SK-N-SH (cell line): ENCODE measurements around the gene DNAH3. TPM values are rescaled to one million over a fixed set of nuclear protein-coding genes. Genes with fewer than 3 reads are reported as not detected.
"Not testable (repeated sequence)": the region's sequence is repeated elsewhere in the genome, so short reads cannot be mapped to it uniquely, and the experiment has no call there.

Experiments
- CTCF ChIA-PET: fragments of 300-600, 350-600 bp; formaldehyde crosslinking; extraction: SDS; loops from one replicate; lab custom pipeline; 2021; lab: Yijun Ruan, JAX
- POLR2A ChIA-PET: fragments of 350-600 bp; sonication (Branson Sonifier 250); formaldehyde crosslinking; extraction: SDS; loops from one replicate; lab custom pipeline; 2020; ENCODE audit warnings: antibody characterized with exemption, inconsistent platforms; lab: Yijun Ruan, JAX
- DNase-seq: peaks from one replicate; pipeline ENCODE4 v3.0.0; 2012
- H2AFZ ChIP-seq: fragments of 200-600 bp; sonication (generic); 2 replicates; pipeline ENCODE4 v1.8.1; 2016; ENCODE audit warnings: antibody characterized with exemption, mild to moderate bottlenecking, low read depth
- H3F3A ChIP-seq: fragments of 200-600 bp; sonication (generic); replicated peaks from 2 replicates; pipeline ENCODE3; 2016; ENCODE audit warnings: antibody characterized with exemption, mild to moderate bottlenecking; ENCODE audit not compliant: insufficient read depth
- H3K27ac ChIP-seq, 2 experiments: fragments of 200-500 bp in 1 of 2; fragments of 200-600 bp in 1 of 2; sonication (Bioruptor generic) in 1 of 2; sonication (generic), shearing (Covaris generic) in 1 of 2; 2 replicates each; pipeline versions ENCODE4 v1.5.1 to v1.6.1; 2014 to 2016; ENCODE audit warnings: low read depth in 2 of 2, inconsistent platforms in 1 of 2, low read length in 1 of 2, mild to moderate bottlenecking in 1 of 2, mixed read lengths in 1 of 2
- H3K27me3 ChIP-seq: fragments of 200-600 bp; sonication (generic), shearing (Covaris generic); 2 replicates; pipeline ENCODE4 v1.6.1; 2016; ENCODE audit warnings: mixed run types; ENCODE audit not compliant: insufficient read depth
- H3K36me3 ChIP-seq, 2 experiments: fragments of 200-500 bp in 1 of 2; fragments of 200-600 bp in 1 of 2; sonication (Bioruptor generic) in 1 of 2; sonication (generic) in 1 of 2; replicated peaks in 1 of 2; 2 replicates each; pipeline versions ENCODE3 to v1.5.1; 2014 to 2016; ENCODE audit warnings: low read length in 1 of 2, mild to moderate bottlenecking in 1 of 2; ENCODE audit not compliant: insufficient read depth in 2 of 2, control insufficient read depth in 1 of 2
- H3K4me1 ChIP-seq, 2 experiments: fragments of 200-500 bp in 1 of 2; fragments of 200-600 bp in 1 of 2; sonication (Bioruptor generic) in 1 of 2; sonication (generic), shearing (Covaris generic) in 1 of 2; 2 replicates each; pipeline versions ENCODE4 v1.5.1 to v1.6.1; 2014 to 2016; ENCODE audit warnings: low read depth in 1 of 2, low read length in 1 of 2, mixed run types in 1 of 2; ENCODE audit not compliant: insufficient read depth in 2 of 2, control insufficient read depth in 1 of 2
- H3K4me2 ChIP-seq: fragments of 200-600 bp; sonication (generic), shearing (Covaris generic); 2 replicates; pipeline ENCODE4 v1.6.1; 2017; ENCODE audit warnings: mixed run types
- H3K4me3 ChIP-seq, 2 experiments: fragments of 200-500 bp in 1 of 2; fragments of 200-600 bp in 1 of 2; sonication (Bioruptor generic) in 1 of 2; sonication (generic), shearing (Covaris generic) in 1 of 2; 2 replicates each; pipeline versions ENCODE4 v1.5.1 to v1.8.1; 2014 to 2016; ENCODE audit warnings: low read depth in 2 of 2, inconsistent platforms in 1 of 2, low read length in 1 of 2, mild to moderate bottlenecking in 1 of 2, mixed read lengths in 1 of 2, moderate library complexity in 1 of 2
- H3K79me2 ChIP-seq: fragments of 200-600 bp; sonication (generic); 2 replicates; pipeline ENCODE4 v1.8.1; 2017; ENCODE audit warnings: mild to moderate bottlenecking; ENCODE audit not compliant: insufficient read depth
- H3K9ac ChIP-seq: fragments of 200-600 bp; sonication (generic); 2 replicates; pipeline ENCODE4 v1.6.1; 2017; ENCODE audit warnings: mixed run types
- H3K9me2 ChIP-seq: fragments of 200-600 bp; sonication (generic); 2 replicates; pipeline ENCODE4 v1.6.1; 2017; ENCODE audit warnings: mixed run types
- H3K9me3 ChIP-seq: fragments of 200-600 bp; sonication (generic); 2 replicates; pipeline ENCODE4 v1.6.1; 2017; ENCODE audit warnings: mixed run types, mild to moderate bottlenecking, moderate library complexity
- H4K20me1 ChIP-seq: fragments of 200-600 bp; sonication (generic); 2 replicates; pipeline ENCODE4 v1.6.1; 2017; ENCODE audit warnings: mild to moderate bottlenecking, mixed run types; ENCODE audit not compliant: insufficient read depth
- ELF1 ChIP-seq: IDR thresholded peaks from 2 replicates; pipeline ENCODE4 v1.4.0; 2012
- EZH2phosphoT487 ChIP-seq: fragments of 200-600 bp; sonication (generic); IDR thresholded peaks from 2 replicates; pipeline ENCODE4 v1.6.1; 2017; ENCODE audit warnings: low read depth, mixed run types, mild to moderate bottlenecking, antibody characterized with exemption, moderate library complexity, borderline replicate concordance
- FOXJ3 ChIP-seq: sonication (generic); formaldehyde crosslinking; IDR thresholded peaks from 2 replicates; pipeline ENCODE4 v1.5.1; 2020; ENCODE audit warnings: mild to moderate bottlenecking, missing genetic modification reagents
- NFIC ChIP-seq: IDR thresholded peaks from 2 replicates; pipeline ENCODE4 v1.4.0; 2012; ENCODE audit warnings: borderline replicate concordance
- NRF1 ChIP-seq: IDR thresholded peaks from 2 replicates; pipeline ENCODE4 v1.6.1; 2012; ENCODE audit warnings: low read depth, mild to moderate bottlenecking, low read length
- SIN3A ChIP-seq: IDR thresholded peaks from 2 replicates; pipeline ENCODE4 v1.6.1; 2012; ENCODE audit warnings: low read depth, mild to moderate bottlenecking, low read length, moderate library complexity, borderline replicate concordance
- SMC3 ChIP-seq: IDR thresholded peaks from 2 replicates; pipeline ENCODE4 v1.6.1; 2012; ENCODE audit warnings: low read depth, low read length, improper control_type of control experiment
- TAF1 ChIP-seq: IDR thresholded peaks from 2 replicates; pipeline ENCODE4 v1.6.1; 2012; ENCODE audit warnings: low read depth, mild to moderate bottlenecking, low read length, moderate library complexity, borderline replicate concordance
- USF2 ChIP-seq: fragments of 150-350 bp; IDR thresholded peaks from 2 replicates; pipeline ENCODE4 v1.6.1; 2017; ENCODE audit warnings: antibody characterized with exemption, low read length, low read depth, borderline replicate concordance
- WGBS: methylation state at CpG from one replicate; pipeline ENCODE4 v1.1.6; 2017; ENCODE audit warnings: low lambda C conversion rate; 5-methylcytosine and 5-hydroxymethylcytosine counted together
- polyA plus RNA-seq, 3 experiments: library from polyadenylated mRNA; depleted of rRNA; stranded (reverse); fragments of >200 nt; gene quantifications; 2 replicates each; pipeline ENCODE4 v1.2.3, GENCODE V29; 2012
- TF ChIP-seq, protein P1 (sequence below): IDR thresholded peaks from 2 replicates; pipeline ENCODE4 v1.6.1; 2012; ENCODE audit warnings: mild to moderate bottlenecking, low read depth, low read length, moderate library complexity

DNAH3 gene
- polyA plus RNA-seq, 1 of the 3 experiments (the other 2 are of a cell fraction): not detected

DNA sequence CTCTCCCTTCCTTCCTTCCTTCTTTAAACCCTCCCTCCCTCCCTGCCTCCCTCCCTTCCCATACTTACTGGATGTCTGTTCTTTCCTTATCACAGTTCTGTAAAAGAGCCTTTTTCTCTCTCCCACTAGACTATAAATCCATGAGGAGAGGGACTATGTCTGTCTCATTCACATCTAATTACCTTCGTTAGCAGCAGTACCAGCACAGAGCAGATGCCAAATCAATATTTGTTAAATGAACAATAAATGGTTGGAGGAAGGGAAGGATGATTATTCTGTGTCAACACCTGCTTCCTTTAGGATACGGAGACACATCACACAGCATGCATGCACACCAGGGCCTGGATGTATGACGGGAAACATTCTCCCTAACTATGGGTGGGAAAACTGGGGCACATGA lies 94.2 kb downstream of the DNAH3 start:
- H3K4me3 ChIP-seq: no peak overlapping the region
- H3K27me3 ChIP-seq: peaks cover 8% of the 10 kb centered on the region; the same call in 1 of the 2 replicates
- H2AFZ ChIP-seq: no peak overlapping the region
- ChIA-PET CTCF (interaction anchor here (0.8 kb wide), 1 partner anchor 55 kb away, joined by 3 read pairs; no protein-coding TSS in a partner anchor), POLR2A (no interaction called here)
- H3K4me1 ChIP-seq: no peaks in the 10 kb centered on the region
- no peaks in the 10 kb centered on the region for H3K79me2 ChIP-seq
- no peaks in the 10 kb centered on the region for H3K9me3 ChIP-seq
- 47% methylated on average over 3 of the region's 3 CpGs for WGBS
- no peak overlapping the region for H3K27ac ChIP-seq
- H4K20me1 ChIP-seq: no peaks in the 10 kb centered on the region
- no peaks in the 10 kb centered on the region for H3K9me2 ChIP-seq
- H3K36me3 ChIP-seq: no peaks in the 10 kb centered on the region
- H3K4me2 ChIP-seq: no peak overlapping the region
- TF ChIP-seq, protein P1, sequence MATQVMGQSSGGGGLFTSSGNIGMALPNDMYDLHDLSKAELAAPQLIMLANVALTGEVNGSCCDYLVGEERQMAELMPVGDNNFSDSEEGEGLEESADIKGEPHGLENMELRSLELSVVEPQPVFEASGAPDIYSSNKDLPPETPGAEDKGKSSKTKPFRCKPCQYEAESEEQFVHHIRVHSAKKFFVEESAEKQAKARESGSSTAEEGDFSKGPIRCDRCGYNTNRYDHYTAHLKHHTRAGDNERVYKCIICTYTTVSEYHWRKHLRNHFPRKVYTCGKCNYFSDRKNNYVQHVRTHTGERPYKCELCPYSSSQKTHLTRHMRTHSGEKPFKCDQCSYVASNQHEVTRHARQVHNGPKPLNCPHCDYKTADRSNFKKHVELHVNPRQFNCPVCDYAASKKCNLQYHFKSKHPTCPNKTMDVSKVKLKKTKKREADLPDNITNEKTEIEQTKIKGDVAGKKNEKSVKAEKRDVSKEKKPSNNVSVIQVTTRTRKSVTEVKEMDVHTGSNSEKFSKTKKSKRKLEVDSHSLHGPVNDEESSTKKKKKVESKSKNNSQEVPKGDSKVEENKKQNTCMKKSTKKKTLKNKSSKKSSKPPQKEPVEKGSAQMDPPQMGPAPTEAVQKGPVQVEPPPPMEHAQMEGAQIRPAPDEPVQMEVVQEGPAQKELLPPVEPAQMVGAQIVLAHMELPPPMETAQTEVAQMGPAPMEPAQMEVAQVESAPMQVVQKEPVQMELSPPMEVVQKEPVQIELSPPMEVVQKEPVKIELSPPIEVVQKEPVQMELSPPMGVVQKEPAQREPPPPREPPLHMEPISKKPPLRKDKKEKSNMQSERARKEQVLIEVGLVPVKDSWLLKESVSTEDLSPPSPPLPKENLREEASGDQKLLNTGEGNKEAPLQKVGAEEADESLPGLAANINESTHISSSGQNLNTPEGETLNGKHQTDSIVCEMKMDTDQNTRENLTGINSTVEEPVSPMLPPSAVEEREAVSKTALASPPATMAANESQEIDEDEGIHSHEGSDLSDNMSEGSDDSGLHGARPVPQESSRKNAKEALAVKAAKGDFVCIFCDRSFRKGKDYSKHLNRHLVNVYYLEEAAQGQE: no peak
- TF ChIP-seq USF2 (no peak), ELF1 (no peak), NFIC (no peak), EZH2phosphoT487 (no peak), SIN3A (no peak), FOXJ3 (CRISPR knock-in tag) (no peak), SMC3 (no peak), NRF1 (no peak), TAF1 (no peak)
- no peak overlapping the region for H3K9ac ChIP-seq
- no peaks in the 10 kb centered on the region for H3F3A ChIP-seq
- no peak for DNase-seq

GRCh38 chr16:21055738-21056137 lies 94.9 kb downstream of the DNAH3 start:
- H3K4me1 ChIP-seq, H3K4me2 ChIP-seq, H3K4me3 ChIP-seq, H3K36me3 ChIP-seq, H3K27ac ChIP-seq, H2AFZ ChIP-seq, H3K9me3 ChIP-seq, POLR2A ChIA-PET, H3K9ac ChIP-seq, DNase-seq, H3K9me2 ChIP-seq, H3F3A ChIP-seq, H3K27me3 ChIP-seq, H4K20me1 ChIP-seq, H3K79me2 ChIP-seq: not testable (repeated sequence)
- WGBS: 22% methylated on average over 3 of the region's 4 CpGs
- CTCF ChIA-PET: interaction anchor here (0.8 to 1.3 kb wide), 2 partner anchors 12 to 54 kb away, joined by 3 read pairs; no protein-coding TSS in a partner anchor
